Heart left ventricle (tissue), 16 donors: ENCODE data around the gene ANKLE2. TPM values are rescaled to one million over a fixed set of nuclear protein-coding genes. Genes with fewer than 3 reads are reported as not detected.

ENCODE experiments used
- ATAC-seq, 4 donors: fragments of 200-7000 bp; cut with Tn5 transposase; one replicate each; pipeline ENCODE4 v1.9.1; 2020 to 2022; ENCODE audit warnings: moderate library complexity in 4 of 4, mild to moderate bottlenecking in 3 of 4, moderate number of reproducible peaks in 1 of 4
- DNase-seq, 5 donors: peaks; one replicate each; pipeline ENCODE4 v3.0.0-alpha.2; 2020
- H3K27ac ChIP-seq, 12 donors: fragments of 200-600 bp; sonication (generic) in 4 of 12; one replicate each; pipeline versions ENCODE4 v1.5.0 to v1.8.0; 2016 to 2022; ENCODE audit warnings: mild to moderate bottlenecking in 2 of 12
- H3K27me3 ChIP-seq, 9 donors: fragments of 200-600 bp; sonication (generic) in 2 of 9; one replicate each; pipeline versions ENCODE4 v1.5.1 to v1.8.0; 2016 to 2022; ENCODE audit warnings: mild to moderate bottlenecking in 3 of 9
- H3K36me3 ChIP-seq, 9 donors: fragments of 200-600 bp; sonication (generic) in 2 of 9; one replicate each; pipeline versions ENCODE4 v1.5.0 to v1.8.0; 2018 to 2022; ENCODE audit warnings: mild to moderate bottlenecking in 2 of 9
- H3K4me1 ChIP-seq, 12 donors: fragments of 200-600 bp; sonication (generic) in 4 of 12; one replicate each; pipeline versions ENCODE4 v1.5.0 to v1.8.0; 2016 to 2022; ENCODE audit warnings: mild to moderate bottlenecking in 3 of 12
- H3K4me3 ChIP-seq, 12 donors: fragments of 200-600 bp; sonication (generic) in 4 of 12; one replicate each; pipeline versions ENCODE4 v1.5.0 to v1.8.0; 2017 to 2022; ENCODE audit warnings: mild to moderate bottlenecking in 9 of 12, moderate library complexity in 4 of 12
- H3K9me3 ChIP-seq, 12 donors: fragments of 200-600 bp; sonication (generic) in 4 of 12; one replicate each; pipeline versions ENCODE4 v1.5.0 to v1.8.0; 2016 to 2022; ENCODE audit warnings: mild to moderate bottlenecking in 1 of 12
- POLR2A ChIP-seq, 2 donors: fragments of 450-650 bp; IDR thresholded peaks; one replicate each; pipeline ENCODE4 v1.6.1; 2017; ENCODE audit warnings: antibody characterized with exemption in 2 of 2, mild to moderate bottlenecking in 2 of 2, moderate library complexity in 2 of 2
- WGBS, 4 donors: extraction: QIAGEN DNeasy Blood & Tissue Kit in 2 of 4; methylation state at CpG; one replicate each; pipeline versions ENCODE4 v1.1.5 to v1.1.7; 2013 to 2018; 5-methylcytosine and 5-hydroxymethylcytosine counted together
- intact Hi-C, 10 donors: fragments of 100-400 bp; cut with DNase I; formaldehyde crosslinking; loops; one replicate each; pipeline versions ENCODE4 v1.11.1 to v1.14.2; 2022
- polyA plus RNA-seq, 2 donors: library from polyadenylated mRNA; stranded (reverse); fragments of 200-250 nt; gene quantifications; one replicate each; pipeline ENCODE4 v1.2.3, GENCODE V29; 2013
- total RNA-seq, 9 donors: library from RNA; depleted of rRNA in 2 of 9; stranded (reverse); fragments of >200 nt in 2 of 9; fragmentation: NEBNext Ultra II Directional in 3 of 9; extraction: Animal tissue kit (Norgen Biotek cat#: 25700) in 3 of 9; gene quantifications; one replicate each; pipeline versions ENCODE4 v1.1.0 to v1.2.4, GENCODE V29; 2016 to 2023
- TF ChIP-seq, protein P1 (sequence below), 12 donors: fragments of 200-600 bp; sonication (generic) in 4 of 12; IDR thresholded peaks; one replicate each; pipeline versions ENCODE4 v1.5.0 to v1.8.0; 2018 to 2022; ENCODE audit warnings: antibody characterized with exemption in 12 of 12, mild to moderate bottlenecking in 5 of 12
- donor health status: ischemic (EF 13 %, LVEDD 7.1; RV severe dilation, severe dysfunction).
- donor health status: healthy with polysubstance abuse.
- donor health status: DM: no; HTN: yes; CAD: no.
- donor health status: DM: no; HTN: no; CAD: no.
- donor health status: ischemic (EF 25% LVEDD 6.9; RV normal size, moderate dysfunction).
- donor health status: ischemic (EF 25% LVEDD 5.7; RV mildly dilated, moderate dysfunction).
- donor health status: healthy.
- donor health status: DM: yes; HTN: yes; CAD: no.
- donor health status: ischemic (EF 35%, LVEDD 5.7; RV mildly dilated, moderate dysfunction).
- donor health status: nonischemic (EF 11% LVEDD 7.7; RV severe dilation, severe dysfunction).
- donor health status: DM: yes; HTN: yes; CAD: no.
- donor health status: PGD.
- donor health status: ischemic (EF 29% LVEDD 5.4; RV normal size, mild dysfunction).
- donor health status: nonischemic (EF 23%, LVEDD 6.1; RV moderate dilation, normal function).

ANKLE2 gene
- total and polyA plus RNA-seq, 11 donors = 15.5 to 45.2 (median 27.8) TPM

DNA sequence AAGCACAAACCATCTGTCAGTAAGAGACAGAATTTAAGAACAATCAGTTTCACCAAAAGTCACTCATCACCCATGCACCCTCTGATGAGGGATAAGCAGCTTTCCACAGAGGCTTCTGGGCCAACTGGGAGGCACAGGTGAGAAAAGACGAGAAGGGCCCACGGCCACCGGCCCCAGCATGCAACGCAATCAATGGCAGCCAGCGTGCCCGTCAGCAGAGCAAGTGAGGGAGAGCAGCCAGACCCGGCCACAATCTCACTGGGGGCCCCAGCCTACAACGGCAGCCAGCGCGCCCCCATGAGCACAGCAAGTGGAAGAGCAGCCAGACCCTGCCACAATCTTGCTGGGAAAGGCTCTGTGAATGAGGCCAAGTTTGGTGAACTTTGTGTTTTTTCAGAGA, 13.3 kb downstream of the ANKLE2 start:
- DNase-seq = peak in 1 of 5 donors; percentile 28
- intact Hi-C loops = no loop called here
- no peak for ATAC-seq
- Histone ChIP-seq H3K27ac (no peak overlapping the region), H3K4me1 (no peaks in the 10 kb centered on the region), H3K27me3 (no peaks in the 10 kb centered on the region), H3K9me3 (no peaks in the 10 kb centered on the region), H3K4me3 (no peak overlapping the region), H3K36me3 (peaks cover 0 to 99% (median 99%) of the 10 kb centered on the region in 9 donors)
- 85 to 96% (median 88%) methylated on average over 8 to 10 of the region's 10 CpGs for WGBS, 4 donors
- TF ChIP-seq POLR2A (IDR thresholded peaks at IDR 0.05) = no peak
- TF ChIP-seq, protein P1, sequence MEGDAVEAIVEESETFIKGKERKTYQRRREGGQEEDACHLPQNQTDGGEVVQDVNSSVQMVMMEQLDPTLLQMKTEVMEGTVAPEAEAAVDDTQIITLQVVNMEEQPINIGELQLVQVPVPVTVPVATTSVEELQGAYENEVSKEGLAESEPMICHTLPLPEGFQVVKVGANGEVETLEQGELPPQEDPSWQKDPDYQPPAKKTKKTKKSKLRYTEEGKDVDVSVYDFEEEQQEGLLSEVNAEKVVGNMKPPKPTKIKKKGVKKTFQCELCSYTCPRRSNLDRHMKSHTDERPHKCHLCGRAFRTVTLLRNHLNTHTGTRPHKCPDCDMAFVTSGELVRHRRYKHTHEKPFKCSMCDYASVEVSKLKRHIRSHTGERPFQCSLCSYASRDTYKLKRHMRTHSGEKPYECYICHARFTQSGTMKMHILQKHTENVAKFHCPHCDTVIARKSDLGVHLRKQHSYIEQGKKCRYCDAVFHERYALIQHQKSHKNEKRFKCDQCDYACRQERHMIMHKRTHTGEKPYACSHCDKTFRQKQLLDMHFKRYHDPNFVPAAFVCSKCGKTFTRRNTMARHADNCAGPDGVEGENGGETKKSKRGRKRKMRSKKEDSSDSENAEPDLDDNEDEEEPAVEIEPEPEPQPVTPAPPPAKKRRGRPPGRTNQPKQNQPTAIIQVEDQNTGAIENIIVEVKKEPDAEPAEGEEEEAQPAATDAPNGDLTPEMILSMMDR (IDR thresholded peaks at IDR 0.05) = no peak

DNA sequence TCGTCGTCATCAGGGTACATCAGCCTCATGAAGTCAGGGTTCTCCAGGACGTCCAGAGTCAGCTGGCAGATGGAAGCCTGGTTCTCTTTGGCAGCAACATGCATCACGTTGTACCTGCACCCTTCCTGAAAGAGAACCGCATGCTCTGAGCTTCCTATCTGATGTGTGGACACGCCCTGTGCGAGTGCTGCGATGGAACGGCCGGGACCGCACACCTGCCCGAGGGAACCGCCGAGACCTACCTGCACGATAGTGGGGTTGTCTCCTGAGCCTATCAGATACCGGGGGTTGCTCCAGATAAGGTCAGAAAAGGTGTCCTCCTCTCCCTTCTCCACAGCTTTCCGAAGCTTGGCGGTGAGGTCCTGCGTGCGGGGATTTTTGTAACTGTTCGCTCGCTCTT, 13.7 kb downstream of the ANKLE2 start:
- peak in 1 of 5 donors; percentile 35 for DNase-seq
- Histone ChIP-seq H3K27me3 (no peaks in the 10 kb centered on the region), H3K9me3 (no peaks in the 10 kb centered on the region), H3K4me3 (no peak overlapping the region), H3K27ac (no peak overlapping the region), H3K36me3 (peaks cover 0 to 99% (median 99%) of the 10 kb centered on the region in 9 donors), H3K4me1 (no peaks in the 10 kb centered on the region)
- TF ChIP-seq, protein P1 (IDR thresholded peaks at IDR 0.05) = no peak
- no peak for TF ChIP-seq POLR2A (IDR thresholded peaks at IDR 0.05)
- 93 to 95% (median 94%) methylated on average over 22 of the region's 22 CpGs for WGBS, 4 donors
- intact Hi-C loops = no loop called here
- no peak for ATAC-seq

DNA sequence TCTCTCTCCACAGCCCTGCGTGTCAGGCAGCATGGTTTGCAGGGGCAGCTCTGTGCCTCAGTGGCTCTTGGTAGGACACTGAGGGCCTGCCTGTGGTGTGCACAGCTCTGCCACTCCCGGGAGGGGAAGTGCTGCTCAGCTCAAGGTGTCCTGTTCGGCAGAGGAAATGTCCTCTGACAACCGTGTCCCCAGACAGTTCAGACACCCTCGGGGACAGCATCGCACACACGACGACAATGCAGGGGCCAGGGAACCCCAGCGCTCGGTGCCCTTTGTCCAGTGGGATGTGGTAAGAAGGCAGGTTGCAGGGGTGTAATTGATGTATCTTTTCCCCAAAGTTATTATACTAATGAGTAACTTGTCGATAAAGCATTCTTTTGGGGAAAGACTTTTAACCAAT, 14.2 kb downstream of the ANKLE2 start:
- DNase-seq (peak in 1 of 5 donors; percentile 33), ATAC-seq (no peak)
- H3K9me3 ChIP-seq = no peaks in the 10 kb centered on the region
- TF ChIP-seq, protein P1 (IDR thresholded peaks at IDR 0.05) = no peak
- TF ChIP-seq POLR2A (IDR thresholded peaks at IDR 0.05) = no peak
- no peak overlapping the region for H3K4me3 ChIP-seq
- 91 to 95% (median 93%) methylated on average over 11 of the region's 11 CpGs for WGBS, 4 donors
- intact Hi-C loops = no loop called here
- H3K27me3 ChIP-seq = no peaks in the 10 kb centered on the region
- no peak overlapping the region for H3K27ac ChIP-seq
- H3K36me3 ChIP-seq = peaks cover 0 to 99% (median 99%) of the 10 kb centered on the region in 9 donors
- H3K4me1 ChIP-seq = no peaks in the 10 kb centered on the region

DNA sequence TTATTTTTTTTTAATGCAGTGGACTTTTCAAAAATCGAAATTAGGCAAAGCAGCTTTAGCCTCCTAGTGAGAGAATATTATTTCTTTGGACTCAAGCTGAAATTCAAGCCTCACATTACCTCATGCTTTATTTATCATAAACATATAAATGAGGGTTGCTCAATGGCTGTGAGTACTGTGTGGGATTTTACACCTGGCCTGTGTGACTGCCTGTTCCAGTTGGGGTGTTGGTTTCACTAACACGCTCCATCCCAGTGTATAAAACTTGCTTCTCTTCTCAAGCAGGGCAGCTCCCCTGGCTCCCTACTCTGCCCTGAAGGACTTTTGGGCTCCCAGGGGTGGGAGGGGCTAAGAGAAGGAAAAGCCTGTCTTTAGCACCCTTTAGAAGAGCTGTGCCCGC, 15.0 kb downstream of the ANKLE2 start:
- ATAC-seq = peak in 1 of 4 donors; percentile 9
- 93 to 97% (median 95%) methylated on average over 3 of the region's 3 CpGs for WGBS, 4 donors

More for the DNA sequence above, 15.0 kb downstream of the ANKLE2 start:
- no peak for DNase-seq
- intact Hi-C loops = no loop called here
- TF ChIP-seq, protein P1 (IDR thresholded peaks at IDR 0.05) = no peak
- TF ChIP-seq POLR2A (IDR thresholded peaks at IDR 0.05) = no peak
- Histone ChIP-seq H3K27me3 (no peaks in the 10 kb centered on the region), H3K4me3 (no peak overlapping the region), H3K9me3 (no peaks in the 10 kb centered on the region), H3K27ac (no peak overlapping the region), H3K4me1 (peaks cover 0 to 2% (median 0%) of the 10 kb centered on the region in 12 donors), H3K36me3 (peaks cover 0 to 100% (median 99%) of the 10 kb centered on the region in 9 donors)
